CD14-positive monocyte (primary cell): Measurements from ENCODE around the gene CSMD2. TPM values are rescaled to one million over a fixed set of nuclear protein-coding genes. Genes with fewer than 3 reads are reported as not detected.

Source experiments
- DNase-seq, 3 donors: peaks; one replicate each; pipeline ENCODE4 v3.0.0-alpha.2; 2011 to 2022
- H2AFZ ChIP-seq: 2 replicates; pipeline ENCODE4 v1.6.0; 2012; ENCODE audit warnings: mild to moderate bottlenecking, low read depth, low read length, inconsistent platforms; ENCODE audit not compliant: insufficient read depth, poor library complexity, severe bottlenecking
- H3K27ac ChIP-seq, 2 donors: 1 replicate in 1 of 2; 2 replicates in 1 of 2; pipeline ENCODE4 v1.5.1; 2012 to 2013; ENCODE audit warnings: low read length in 2 of 2, control low read depth in 1 of 2, inconsistent platforms in 1 of 2, low read depth in 1 of 2, mild to moderate bottlenecking in 1 of 2
- H3K27me3 ChIP-seq, 2 donors: one replicate each; pipeline versions ENCODE4 v1.6.0 to v1.6.1; 2011 to 2013; ENCODE audit warnings: low read length in 2 of 2; ENCODE audit not compliant: control insufficient read depth in 2 of 2, insufficient read depth in 2 of 2
- H3K36me3 ChIP-seq, 2 donors: replicated peaks in 1 of 2; 1 replicate in 1 of 2; 2 replicates in 1 of 2; pipeline versions ENCODE4 v1.5.1 to v1.6.1; 2012 to 2013; ENCODE audit warnings: low read length in 2 of 2, control low read depth in 1 of 2, inconsistent platforms in 1 of 2, mild to moderate bottlenecking in 1 of 2; ENCODE audit not compliant: insufficient read depth in 2 of 2, control insufficient read depth in 1 of 2
- H3K4me1 ChIP-seq, 2 donors: 1 replicate in 1 of 2; 2 replicates in 1 of 2; pipeline versions ENCODE4 v1.5.1 to v1.6.1; 2012 to 2013; ENCODE audit warnings: low read length in 2 of 2, control low read depth in 1 of 2, inconsistent platforms in 1 of 2, mild to moderate bottlenecking in 1 of 2, moderate library complexity in 1 of 2; ENCODE audit not compliant: insufficient read depth in 2 of 2, control insufficient read depth in 1 of 2
- H3K4me2 ChIP-seq: replicated peaks from 2 replicates; pipeline ENCODE3; 2012; ENCODE audit warnings: low read length, moderate library complexity, mild to moderate bottlenecking; ENCODE audit not compliant: poor library complexity, severe bottlenecking; ENCODE audit errors: extremely low read depth
- H3K4me3 ChIP-seq, 3 experiments: fragments of 200-600 bp in 1 of 3; sonication (generic) in 1 of 3; replicated peaks in 1 of 3; 1 replicate in 2 of 3; 2 replicates in 1 of 3; pipeline ENCODE4 v1.5.1; 2011 to 2013; ENCODE audit warnings: low read length in 3 of 3, mild to moderate bottlenecking in 3 of 3, control low read depth in 2 of 3, low read depth in 2 of 3, inconsistent platforms in 1 of 3, moderate library complexity in 1 of 3
- H3K79me2 ChIP-seq: 2 replicates; pipeline ENCODE4 v1.6.0; 2012; ENCODE audit warnings: mild to moderate bottlenecking, control low read depth, inconsistent platforms, low read length, moderate library complexity; ENCODE audit not compliant: insufficient read depth
- H3K9ac ChIP-seq: 2 replicates; pipeline ENCODE4 v1.6.0; 2017; ENCODE audit warnings: low read length, mild to moderate bottlenecking; ENCODE audit not compliant: insufficient read depth, poor library complexity, severe bottlenecking
- H3K9me3 ChIP-seq, 2 donors: replicated peaks in 1 of 2; 1 replicate in 1 of 2; 2 replicates in 1 of 2; pipeline versions ENCODE4 v1.5.1 to v1.6.1; 2012 to 2013; ENCODE audit warnings: low read length in 2 of 2, control low read depth in 1 of 2; ENCODE audit not compliant: control insufficient read depth in 1 of 2, insufficient read depth in 1 of 2
- H4K20me1 ChIP-seq: 2 replicates; pipeline ENCODE4 v1.6.0; 2012; ENCODE audit warnings: mild to moderate bottlenecking, low read length, control low read depth, moderate library complexity; ENCODE audit not compliant: insufficient read depth
- H3K27ac Mint-ChIP-seq, 7 donors: one replicate each; pipeline ENCODE4 v1.8.0; 2020; ENCODE audit warnings: mild to moderate bottlenecking in 7 of 7, mixed read lengths in 7 of 7, moderate library complexity in 6 of 7, inconsistent platforms in 2 of 7
- H3K27me3 Mint-ChIP-seq, 3 donors: one replicate each; pipeline ENCODE4 v1.8.0; 2021 to 2022; ENCODE audit warnings: low read depth in 3 of 3, mild to moderate bottlenecking in 3 of 3, mixed read lengths in 3 of 3, moderate library complexity in 3 of 3, inconsistent platforms in 1 of 3
- H3K36me3 Mint-ChIP-seq, 2 donors: one replicate each; pipeline ENCODE4 v1.8.0; 2020; ENCODE audit warnings: mixed read lengths in 2 of 2, inconsistent platforms in 1 of 2, mild to moderate bottlenecking in 1 of 2
- H3K4me1 Mint-ChIP-seq: one replicate; pipeline ENCODE4 v1.8.0; 2020; ENCODE audit warnings: mild to moderate bottlenecking, mixed read lengths
- H3K4me3 Mint-ChIP-seq, 2 donors: one replicate each; pipeline ENCODE4 v1.8.0; 2020; ENCODE audit warnings: mild to moderate bottlenecking in 2 of 2, mixed read lengths in 2 of 2, moderate library complexity in 1 of 2
- H3K9me3 Mint-ChIP-seq, 7 donors: one replicate each; pipeline ENCODE4 v1.8.0; 2020 to 2022; ENCODE audit warnings: mixed read lengths in 7 of 7, mild to moderate bottlenecking in 6 of 7, moderate library complexity in 6 of 7, inconsistent platforms in 2 of 7
- CTCF ChIP-seq: fragments of 200-600 bp; IDR thresholded peaks from one replicate; pipeline ENCODE4 v1.8.0; 2022; ENCODE audit warnings: antibody characterized with exemption, mild to moderate bottlenecking
- WGBS: methylation state at CpG from one replicate; pipeline ENCODE4 v1.1.5; 2013; ENCODE audit warnings: missing lambda C conversion rate; ENCODE audit not compliant: insufficient coverage; 5-methylcytosine and 5-hydroxymethylcytosine counted together
- intact Hi-C, 2 donors: fragments of 100-400 bp; cut with micrococcal nuclease; formaldehyde crosslinking; loops; one replicate each; pipeline versions ENCODE4 v1.15.0 to v1.15.1; 2023
- polyA plus RNA-seq, 3 donors: library from polyadenylated mRNA; depleted of rRNA in 1 of 3; unstranded in 2 of 3; stranded (reverse) in 1 of 3; fragments of 300-500 nt in 2 of 3; fragments of >200 nt in 1 of 3; fragmentation: Illumina TruSeq in 2 of 3; gene quantifications; 1 replicate in 2 of 3; 2 replicates in 1 of 3; pipeline ENCODE4 v1.2.3, GENCODE V29; 2012 to 2021

Gene CSMD2
- polyA plus RNA-seq, 3 donors, result 0.04 TPM; not detected in 2

- no peak overlapping the region for H3K27ac Mint-ChIP-seq
- no peaks in the 10 kb centered on the region for H3K79me2 ChIP-seq
- no peak overlapping the region for H3K27ac ChIP-seq
Measured at GRCh38 chr1:34089731-34090130, 75.3 kb downstream of the CSMD2 start.

GRCh38 chr1:34087986-34088385 is 77.0 kb downstream of the CSMD2 start:
- Histone ChIP-seq H3K79me2 (no peaks in the 10 kb centered on the region), H3K4me3 (no peak overlapping the region), H2AFZ (no peak overlapping the region), H3K27ac (no peak overlapping the region), H3K4me2 (no peak overlapping the region), H4K20me1 (no peaks in the 10 kb centered on the region), H3K9ac (no peak overlapping the region), H3K9me3 (peaks cover 0 to 13% of the 10 kb centered on the region in 2 donors), H3K27me3 (no peaks in the 10 kb centered on the region), H3K36me3 (no peaks in the 10 kb centered on the region), H3K4me1 (no peaks in the 10 kb centered on the region)
- WGBS, result 47% methylated on average over 5 of the region's 5 CpGs
- H3K9me3 Mint-ChIP-seq, result peaks cover 7 to 27% (median 14%) of the 10 kb centered on the region in 7 donors
- no peak for DNase-seq
- no peak overlapping the region for H3K4me3 Mint-ChIP-seq
- H3K27ac Mint-ChIP-seq, result no peak overlapping the region
- peaks cover 0 to 3% (median 0%) of the 10 kb centered on the region in 3 donors for H3K27me3 Mint-ChIP-seq
- H3K4me1 Mint-ChIP-seq, result no peaks in the 10 kb centered on the region
- no peaks in the 10 kb centered on the region for H3K36me3 Mint-ChIP-seq
- intact Hi-C loops, result no loop called here
- TF ChIP-seq CTCF, result no peak

More at GRCh38 chr1:34089731-34090130, 75.3 kb downstream of the CSMD2 start:
- Histone ChIP-seq H4K20me1 (no peaks in the 10 kb centered on the region), H3K27me3 (no peaks in the 10 kb centered on the region), H3K36me3 (no peaks in the 10 kb centered on the region), H3K4me1 (no peaks in the 10 kb centered on the region), H3K9ac (no peak overlapping the region), H2AFZ (no peak overlapping the region), H3K4me2 (no peak overlapping the region), H3K4me3 (no peak overlapping the region), H3K9me3 (peaks cover 0 to 7% of the 10 kb centered on the region in 2 donors)
- Mint-ChIP-seq H3K4me1 (no peaks in the 10 kb centered on the region), H3K9me3 (peaks cover 4 to 21% (median 10%) of the 10 kb centered on the region in 7 donors), H3K27me3 (peaks cover 0 to 3% (median 0%) of the 10 kb centered on the region in 3 donors), H3K4me3 (no peak overlapping the region), H3K36me3 (no peaks in the 10 kb centered on the region)
- intact Hi-C loops, result no loop called here
- WGBS, result 71% methylated on average over 6 of the region's 6 CpGs
- no peak for TF ChIP-seq CTCF
- no peak for DNase-seq
